SK-N-MC (cell line): ENCODE results near the gene AQR.
"Not testable (repeated sequence)": the region's sequence is repeated elsewhere in the genome, so short reads cannot be mapped to it uniquely, and the experiment has no call there.

Experiments used
- DNase-seq: peaks from one replicate; pipeline ENCODE4 v3.0.0-alpha.2; 2011; ENCODE audit warnings: low read depth, low spot score
- H3K27ac ChIP-seq: fragments of 200-600 bp; sonication (generic); 2 replicates; pipeline ENCODE4 v1.5.1; 2016; ENCODE audit warnings: mixed run types
- H3K36me3 ChIP-seq: fragments of 200-600 bp; sonication (generic); 2 replicates; pipeline ENCODE4 v1.6.1; 2017; ENCODE audit warnings: antibody characterized with exemption, low read length, mixed read lengths; ENCODE audit not compliant: insufficient read depth
- H3K4me3 ChIP-seq: fragments of 200-600 bp; sonication (generic); 2 replicates; pipeline ENCODE4 v1.5.1; 2016
- H3K9ac ChIP-seq: fragments of 200-600 bp; sonication (generic); 2 replicates; pipeline ENCODE4 v1.8.0; 2017; ENCODE audit warnings: mixed run types, mixed read lengths; ENCODE audit not compliant: insufficient read length
- H3K9me3 ChIP-seq: fragments of 200-600 bp; sonication (generic); 2 replicates; pipeline ENCODE4 v1.6.1; 2017; ENCODE audit warnings: low read depth, mild to moderate bottlenecking, antibody characterized with exemption, low read length, moderate library complexity, mixed read lengths
- EZH2 ChIP-seq: fragments of 200-600 bp; sonication (generic); IDR thresholded peaks from one replicate; pipeline ENCODE4 v1.6.1; 2017; ENCODE audit warnings: antibody characterized with exemption
- FOXP2 ChIP-seq: optimal IDR thresholded peaks from 2 replicates; pipeline ENCODE3; 2011; ENCODE audit warnings: mild to moderate bottlenecking, moderate library complexity; ENCODE audit not compliant: insufficient read depth; ENCODE audit errors: extremely low read length, control extremely low read depth
- POLR2AphosphoS5 ChIP-seq: IDR thresholded peaks from 2 replicates; pipeline ENCODE4 v1.6.1; 2012; ENCODE audit warnings: mild to moderate bottlenecking, low read depth, low read length, borderline replicate concordance

AQR gene

GRCh38 chr15:34812369-34812768 is 157.2 kb downstream of the AQR start:
- Histone ChIP-seq H3K36me3 (no peaks in the 10 kb centered on the region), H3K27ac (no peak overlapping the region), H3K9ac (no peak overlapping the region), H3K4me3 (no peak overlapping the region), H3K9me3 (no peaks in the 10 kb centered on the region)
- TF ChIP-seq POLR2AphosphoS5 (no peak), FOXP2 (no peak), EZH2 (no peak)
- no peak for DNase-seq

GRCh38 chr15:34810443-34811129 is 159.0 kb downstream of the AQR start:
- Histone ChIP-seq H3K27ac (no peak overlapping the region), H3K9me3 (no peaks in the 10 kb centered on the region), H3K4me3 (no peak overlapping the region), H3K9ac (no peak overlapping the region), H3K36me3 (no peaks in the 10 kb centered on the region)
- no peak for DNase-seq
- no peak for TF ChIP-seq FOXP2
- no peak for TF ChIP-seq POLR2AphosphoS5
- TF ChIP-seq EZH2 = no peak

DNA sequence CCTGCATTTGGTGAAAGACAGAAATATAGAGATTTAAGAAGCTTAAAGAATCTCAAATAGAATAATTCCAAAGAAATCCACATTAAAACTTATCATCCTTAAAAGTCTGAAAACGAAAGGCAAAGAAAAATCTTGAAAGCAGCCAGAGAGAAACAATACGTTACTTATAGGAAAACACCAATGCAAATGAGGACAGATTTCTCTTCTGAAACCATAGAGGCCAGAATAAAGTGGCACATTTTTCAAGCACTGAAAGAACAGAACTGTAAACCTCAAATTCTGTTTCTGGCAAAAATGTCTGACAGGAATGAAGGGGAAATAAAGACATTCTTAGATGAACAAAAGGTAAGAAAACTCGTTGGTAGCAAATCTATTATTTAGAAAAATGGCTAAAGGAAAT is 160.4 kb downstream of the AQR start:
- no peaks in the 10 kb centered on the region for H3K36me3 ChIP-seq
- no peak for DNase-seq
- H3K9me3 ChIP-seq = no peaks in the 10 kb centered on the region
- no peak for TF ChIP-seq FOXP2
- no peak for TF ChIP-seq EZH2
- TF ChIP-seq POLR2AphosphoS5 = no peak
- H3K9ac ChIP-seq = no peak overlapping the region
- H3K27ac ChIP-seq = no peak overlapping the region
- no peak overlapping the region for H3K4me3 ChIP-seq

GRCh38 chr15:34808016-34808415 is 161.5 kb downstream of the AQR start:
- DNase-seq = no peak
- Histone ChIP-seq H3K27ac (no peak overlapping the region), H3K9ac (no peak overlapping the region), H3K9me3 (no peaks in the 10 kb centered on the region), H3K36me3 (no peaks in the 10 kb centered on the region), H3K4me3 (no peak overlapping the region)
- TF ChIP-seq EZH2 = no peak

DNA sequence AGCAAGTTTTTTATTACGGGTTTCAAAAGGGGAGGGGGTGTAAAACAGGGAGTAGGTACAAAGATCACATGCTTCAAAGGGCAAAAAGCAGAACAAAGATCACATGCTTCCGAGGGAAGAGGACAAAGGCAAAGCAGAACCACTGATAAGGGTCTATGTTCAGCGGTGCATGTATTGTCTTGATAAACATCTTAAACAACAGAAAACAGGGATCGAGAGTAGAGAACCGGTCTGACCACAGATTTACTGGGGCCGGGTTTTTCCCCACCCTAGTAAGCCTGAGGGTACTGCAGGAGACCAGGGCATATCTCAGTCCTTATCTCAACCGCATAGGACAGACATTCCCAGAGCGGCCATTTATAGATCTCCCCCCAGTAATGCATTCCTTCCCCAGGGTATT is 162.3 kb downstream of the AQR start:
- H3K9me3 ChIP-seq, H3K36me3 ChIP-seq, H3K9ac ChIP-seq, H3K27ac ChIP-seq, H3K4me3 ChIP-seq, DNase-seq: not testable (repeated sequence)

DNA sequence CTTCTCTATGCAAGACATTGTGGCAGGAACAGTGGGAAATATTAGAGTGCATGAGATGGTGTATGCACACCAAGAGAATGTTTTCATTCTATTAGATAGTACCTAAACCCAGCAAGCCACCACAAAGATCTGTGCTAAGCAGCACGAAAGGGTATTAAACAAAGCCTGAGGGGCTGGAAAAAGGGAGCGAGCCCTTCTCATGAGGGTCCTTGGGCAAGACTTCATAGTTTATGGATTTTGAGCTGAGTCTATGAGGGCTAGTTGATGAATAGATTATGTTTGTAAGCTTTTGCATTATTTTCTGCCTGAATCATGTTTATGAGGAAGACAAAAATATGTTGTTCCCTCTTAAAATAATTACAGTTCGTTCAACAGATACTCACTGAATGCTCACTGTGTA is 164.8 kb downstream of the AQR start:
- Histone ChIP-seq H3K9me3 (no peaks in the 10 kb centered on the region), H3K9ac (no peak overlapping the region), H3K4me3 (no peak overlapping the region), H3K36me3 (no peaks in the 10 kb centered on the region), H3K27ac (no peak overlapping the region)
- DNase-seq = no peak
- TF ChIP-seq FOXP2 = no peak
- TF ChIP-seq EZH2 = no peak
- TF ChIP-seq POLR2AphosphoS5 = no peak

GRCh38 chr15:34804113-34804512 is 165.4 kb downstream of the AQR start:
- H3K9ac ChIP-seq = no peak overlapping the region
- TF ChIP-seq EZH2 = no peak
- no peak for TF ChIP-seq FOXP2
- no peak for TF ChIP-seq POLR2AphosphoS5
- no peaks in the 10 kb centered on the region for H3K36me3 ChIP-seq
- no peaks in the 10 kb centered on the region for H3K9me3 ChIP-seq
- H3K27ac ChIP-seq = no peak overlapping the region
- no peak overlapping the region for H3K4me3 ChIP-seq
- no peak for DNase-seq

GRCh38 chr15:34802803-34803750 is 166.5 kb downstream of the AQR start:
- no peak overlapping the region for H3K9ac ChIP-seq
- no peak for TF ChIP-seq FOXP2
- TF ChIP-seq POLR2AphosphoS5 = no peak
- no peak for TF ChIP-seq EZH2
- no peak overlapping the region for H3K4me3 ChIP-seq
- DNase-seq = no peak
- no peaks in the 10 kb centered on the region for H3K36me3 ChIP-seq
- no peaks in the 10 kb centered on the region for H3K9me3 ChIP-seq
- no peak overlapping the region for H3K27ac ChIP-seq
